ENCODE data around the gene RTRAF.

Gene RTRAF
- 90.7 to 133 reads per million in 2 donors for total RNA-seq

DNA sequence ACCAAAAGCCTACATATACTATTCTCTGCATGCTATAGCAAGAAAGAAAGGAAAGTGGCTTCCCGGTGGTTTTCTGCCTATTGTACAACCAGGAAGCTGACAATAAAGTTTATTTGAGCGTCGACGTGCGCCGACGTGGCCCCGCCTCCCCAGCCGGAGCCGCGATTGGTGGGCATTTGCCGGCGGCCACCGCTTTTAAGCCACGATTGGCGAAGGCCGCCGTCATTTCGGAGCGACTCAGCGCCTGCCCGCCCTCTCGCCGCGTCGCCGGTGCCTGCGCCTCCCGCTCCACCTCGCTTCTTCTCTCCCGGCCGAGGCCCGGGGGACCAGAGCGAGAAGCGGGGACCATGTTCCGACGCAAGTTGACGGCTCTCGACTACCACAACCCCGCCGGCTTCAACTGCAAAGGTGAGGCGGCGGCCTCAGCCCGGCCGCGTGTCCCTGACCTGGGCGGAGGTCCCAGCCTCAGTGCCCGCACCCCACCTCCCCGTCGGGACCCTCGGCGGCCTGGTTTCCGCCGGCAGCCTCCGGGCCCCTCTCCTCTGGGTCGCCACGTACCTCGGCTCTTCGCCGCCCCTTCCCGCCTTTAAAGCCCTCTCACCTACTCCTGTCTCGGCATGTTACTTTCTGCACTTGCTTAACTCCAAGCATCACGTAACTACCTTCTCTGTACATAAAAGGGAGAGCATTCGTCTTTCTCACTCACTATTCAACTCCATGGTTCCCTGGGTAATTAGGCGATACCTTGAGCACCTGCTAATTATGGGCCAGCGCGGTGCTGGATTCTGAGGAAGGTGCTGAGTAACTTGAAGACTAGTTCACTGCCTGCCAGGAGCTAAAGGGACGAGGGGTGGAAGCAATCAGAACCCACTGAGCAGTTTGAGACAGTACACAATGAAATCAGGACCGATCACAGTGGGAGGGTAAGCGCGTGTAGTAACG lies at the start of gene RTRAF:
Gene RTRAF (plus strand): TSS at position 254 of the 942 bp plus-strand sequence. CDS start 94 bp downstream, at position 348.
- peak; percentile 84 to 97 (median 89) for DNase-seq

- DNase-seq, result no peak
Observed at GRCh38 chr14:51939755-51940301, 49.5 kb upstream of the RTRAF start.

- DNase-seq, result no peak
Observed at GRCh38 chr14:51942971-51943370, 46.4 kb upstream of the RTRAF start.

GRCh38 chr14:51950007-51950406 lies 39.3 kb upstream of the RTRAF start:
- no peak for DNase-seq

DNA sequence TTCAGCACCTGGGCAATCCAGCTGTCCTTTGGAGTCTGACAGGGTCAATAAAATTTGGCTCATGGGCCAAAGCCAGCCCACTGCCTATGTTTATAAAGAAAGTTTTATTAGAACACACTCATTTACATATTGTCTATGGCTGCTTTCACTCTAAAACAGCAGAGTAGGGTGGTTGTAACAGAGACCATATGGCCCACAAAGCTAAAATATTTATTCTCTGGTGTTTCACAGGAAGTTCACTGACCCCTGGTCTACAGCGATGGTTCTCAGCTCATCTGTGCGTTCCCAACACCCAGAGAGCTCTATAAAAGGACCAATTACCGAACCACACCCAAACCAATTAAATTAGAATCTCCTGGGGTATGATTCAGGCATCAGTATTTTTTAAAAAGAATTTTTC lies 37.7 kb upstream of the RTRAF start:
- no peak for DNase-seq

DNA sequence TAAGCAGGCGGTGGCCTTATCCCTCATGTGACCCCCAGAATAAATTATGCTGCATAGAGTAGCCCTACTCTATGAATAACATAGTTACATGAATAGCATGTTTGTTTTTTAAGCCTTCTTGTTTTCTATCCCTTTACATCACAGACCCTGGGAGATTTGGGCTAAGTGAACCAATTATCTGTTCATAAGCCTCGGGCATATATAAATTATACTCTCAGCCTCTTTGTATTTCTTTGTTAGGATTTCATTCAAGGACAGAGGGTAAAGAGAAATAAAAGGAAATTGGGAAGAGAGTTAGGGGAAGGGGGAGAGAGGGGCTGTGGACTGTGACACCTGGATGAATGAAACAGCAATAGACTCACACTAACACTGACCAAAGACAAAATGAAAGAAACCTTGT lies 35.3 kb upstream of the RTRAF start:
- DNase-seq, result no peak

- no peak for DNase-seq
Observed at GRCh38 chr14:51954657-51955056, 34.7 kb upstream of the RTRAF start.

DNA sequence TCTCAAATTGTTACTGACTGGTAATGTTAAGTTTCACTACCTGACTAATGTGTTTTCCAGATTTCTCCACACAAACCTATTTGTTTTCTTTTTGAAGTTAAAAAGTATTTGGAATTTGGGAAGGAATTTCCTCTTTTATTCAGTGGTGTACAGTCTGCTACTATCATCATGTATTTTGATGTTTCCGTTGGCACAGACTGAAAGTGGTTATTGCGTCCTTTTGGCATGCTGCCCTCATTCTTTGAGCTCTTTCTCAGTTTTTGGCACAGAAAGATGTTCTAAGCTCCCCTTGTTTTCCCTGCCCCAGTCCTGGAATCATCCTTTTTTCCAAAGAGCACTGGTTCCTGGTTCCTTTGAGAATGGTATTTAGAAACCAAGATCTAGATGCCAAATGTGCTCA lies 31.4 kb upstream of the RTRAF start:
- no peak for DNase-seq

GRCh38 chr14:51959928-51960327 lies 29.4 kb upstream of the RTRAF start:
- DNase-seq, result no peak

GRCh38 chr14:51960866-51961265 lies 28.5 kb upstream of the RTRAF start:
- no peak for DNase-seq

GRCh38 chr14:51962711-51963110 lies 26.6 kb upstream of the RTRAF start:
- DNase-seq, result no peak

GRCh38 chr14:51963286-51963685 lies 26.1 kb upstream of the RTRAF start:
- DNase-seq, result no peak

DNA sequence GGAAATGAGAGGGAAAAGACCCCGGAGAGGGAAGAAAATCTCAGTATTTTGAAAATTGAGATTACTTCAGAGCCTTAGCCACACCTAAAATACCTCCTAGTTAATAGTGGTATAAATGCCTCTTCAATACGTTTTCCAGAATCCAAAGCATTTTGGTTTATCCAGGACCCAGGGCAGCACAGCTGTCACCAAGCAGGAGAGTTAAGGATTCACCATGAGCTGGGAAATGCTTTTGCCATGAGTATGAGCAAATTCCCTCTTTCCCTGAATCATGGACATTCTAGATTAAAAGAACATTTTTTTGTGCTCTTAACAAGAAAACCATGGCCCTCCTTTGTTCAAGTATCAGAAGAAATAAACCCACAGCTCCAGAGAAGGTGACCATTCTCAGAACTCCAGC lies 21.8 kb upstream of the RTRAF start:
- no peak for DNase-seq

- DNase-seq, result no peak
Observed at GRCh38 chr14:51969852-51970540, 19.4 kb upstream of the RTRAF start.

DNA sequence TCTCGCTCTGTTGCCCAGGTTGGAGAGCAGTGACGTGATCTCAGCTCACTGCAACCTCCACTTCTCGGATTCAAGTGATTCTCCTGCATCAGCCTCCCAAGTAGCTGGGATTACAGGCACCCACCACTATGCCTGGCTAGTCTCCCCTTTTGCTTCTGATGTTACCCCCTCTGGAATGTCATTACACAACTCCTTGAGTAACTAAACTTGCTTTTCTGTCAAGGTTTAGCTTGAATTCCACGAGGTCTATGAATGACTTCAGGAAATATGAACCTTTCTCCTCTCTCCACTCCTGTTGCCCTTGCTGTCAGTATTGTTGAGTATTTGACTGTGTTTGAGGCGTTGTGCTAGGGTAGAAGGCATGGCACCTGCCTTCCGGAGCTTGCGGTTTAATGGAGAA lies 16.8 kb upstream of the RTRAF start:
- no peak for DNase-seq

DNA sequence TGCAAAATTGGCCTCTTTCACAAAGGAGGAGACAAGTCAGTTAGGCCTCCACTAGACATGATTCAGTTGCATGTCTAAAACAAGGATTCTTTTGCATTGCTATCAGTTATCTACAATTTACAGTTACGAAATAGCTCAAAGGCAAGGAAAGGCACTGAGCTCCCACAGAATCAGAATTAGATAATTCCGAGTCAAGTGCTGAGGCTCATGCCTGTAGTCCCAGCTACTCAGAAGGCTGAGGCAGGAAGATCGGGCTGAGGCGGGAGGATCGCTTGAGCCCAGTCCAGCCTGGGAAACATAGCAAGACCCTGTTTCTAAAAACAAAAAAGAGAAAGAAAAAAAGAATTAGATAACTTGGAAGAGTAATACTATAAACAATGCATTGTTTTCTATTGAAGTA lies 12.3 kb upstream of the RTRAF start:
- DNase-seq, result no peak

DNA sequence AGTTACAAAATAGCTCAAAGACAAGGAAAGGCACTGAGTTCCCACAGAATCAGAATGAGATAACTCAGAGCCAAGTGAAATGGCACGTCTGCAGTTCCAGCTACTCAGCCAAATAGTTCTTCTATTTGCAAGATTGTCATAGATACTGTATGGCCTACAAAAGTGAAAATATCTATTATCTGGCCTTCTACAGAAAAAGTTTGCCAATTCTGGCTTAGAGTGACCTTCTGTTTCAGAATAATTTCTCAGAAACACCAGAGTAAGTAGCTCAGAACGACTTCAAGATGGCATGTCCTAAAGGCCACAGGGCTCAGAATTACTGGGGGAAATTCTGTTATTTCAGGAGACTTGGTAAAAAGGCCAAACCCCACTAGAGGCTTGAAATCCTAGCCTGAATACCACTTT lies 10.7 kb upstream of the RTRAF start:
- no peak for DNase-seq

DNA sequence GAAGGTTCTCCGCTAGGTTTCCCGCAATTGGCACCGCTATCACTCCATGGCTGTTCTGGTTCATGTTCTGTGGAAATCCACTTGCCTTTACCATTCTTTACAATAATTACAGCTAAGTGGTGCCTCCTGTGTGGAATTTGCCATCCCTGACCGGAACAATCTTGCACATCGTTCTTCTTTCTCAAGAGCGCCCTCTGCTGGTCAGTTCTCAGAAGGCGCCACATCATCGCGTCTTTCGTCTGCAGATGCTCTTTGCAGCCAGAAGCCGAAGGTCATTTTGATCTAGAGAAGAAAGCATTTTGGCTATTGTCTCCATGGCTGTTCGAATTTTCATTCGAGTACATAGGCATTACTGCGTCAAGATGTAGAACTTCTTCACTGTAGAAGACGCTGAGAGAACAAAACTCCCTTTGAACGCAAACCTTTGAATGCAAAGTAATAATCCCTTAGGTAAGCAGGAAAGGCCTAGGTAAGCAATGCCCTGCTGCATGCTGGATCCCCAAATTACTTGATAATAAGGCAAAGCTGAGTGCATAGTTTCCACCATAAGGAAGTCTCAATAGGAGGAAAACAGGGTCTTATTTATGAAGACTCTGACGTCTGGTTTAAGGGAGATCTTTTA lies 10.1 kb upstream of the RTRAF start:
- peak; percentile 47 to 76 (median 68) for DNase-seq

- DNase-seq, result peak in 1 of 5 experiments; percentile 57
Observed at GRCh38 chr14:51981218-51981854, 8.0 kb upstream of the RTRAF start.

DNA sequence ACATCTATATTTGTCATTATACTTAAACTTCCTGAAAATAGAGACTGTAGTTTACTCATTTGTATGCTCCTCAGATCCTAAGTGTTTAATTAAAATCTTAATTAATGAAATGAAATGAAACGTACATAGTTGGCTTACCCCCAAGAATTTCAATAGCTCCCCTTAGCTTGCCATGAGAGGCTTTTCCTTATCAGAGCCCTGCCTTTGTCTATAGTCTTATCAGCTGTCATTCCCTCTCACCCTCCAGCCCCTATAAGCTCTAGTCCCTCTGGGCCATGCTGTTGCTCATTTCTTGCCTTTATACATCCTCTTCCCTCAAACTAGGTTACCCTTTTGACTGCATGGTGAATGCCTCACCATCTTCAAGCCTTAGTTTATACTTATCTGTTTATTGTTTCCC lies 1.1 kb upstream of the RTRAF start:
- no peak for DNase-seq

- no peak for DNase-seq
Observed at GRCh38 chr14:51990488-51990887, 1.1 kb downstream of the RTRAF start.

DNA sequence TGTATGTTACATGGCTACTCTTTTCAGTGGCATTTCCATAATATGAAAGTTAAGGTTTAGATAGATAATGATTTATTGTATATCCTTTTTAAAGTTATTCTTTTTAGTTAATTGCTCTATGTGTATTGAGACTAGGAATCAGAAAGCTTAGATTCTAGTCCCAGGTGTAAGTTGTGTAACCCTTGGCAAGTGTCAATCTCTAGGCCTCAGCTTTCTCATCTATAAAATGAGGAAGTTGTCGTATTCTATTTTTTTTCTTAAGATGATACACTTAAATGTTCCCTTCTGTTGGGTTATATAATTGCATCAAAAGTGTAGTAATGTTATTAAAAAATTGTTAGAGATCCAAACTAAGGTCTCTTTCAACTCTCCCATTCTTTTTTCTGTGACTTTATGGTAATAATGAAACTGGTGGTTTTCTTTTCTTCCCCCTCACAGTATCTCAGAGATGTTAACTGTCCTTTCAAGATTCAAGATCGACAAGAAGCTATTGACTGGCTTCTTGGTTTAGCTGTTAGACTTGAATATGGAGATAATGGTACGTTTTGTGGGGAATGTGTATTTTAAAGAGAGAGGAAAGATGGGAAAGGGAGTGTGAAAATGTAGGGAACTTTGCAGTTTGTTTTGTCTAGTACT lies 4.1 kb downstream of the RTRAF start:
- peak in 1 of 5 experiments; percentile 60 for DNase-seq

Data from T-helper 2 cell (primary cell).